ENCODE results near the gene SPTBN5. TPM values are rescaled to one million over a fixed set of nuclear protein-coding genes. Genes with fewer than 3 reads are reported as not detected.

SPTBN5 gene
- total RNA-seq, 2 donors from 2014 or later = 0.52 to 3.0 TPM

- H3K27me3 ChIP-seq = no peaks in the 10 kb centered on the region
- TF ChIP-seq CTCF (IDR thresholded peaks at IDR 0.05) (no peak), POLR2A (IDR thresholded peaks at IDR 0.05) (no peak)
- WGBS, 2 donors = 73 to 74% methylated on average over 5 of the region's 5 CpGs
- H3K4me3 ChIP-seq = no peak overlapping the region
- H3K9me3 ChIP-seq = no peaks in the 10 kb centered on the region
- intact Hi-C loops (cut with DNase I) = no loop called here
- H3K4me1 ChIP-seq = peaks cover 22% of the 10 kb centered on the region
- ATAC-seq = no peak
- H3K36me3 ChIP-seq (replicated peaks in 1 of 2; ENCODE audit: insufficient read depth in 1 of 2, low read depth in 2 of 2) = no peaks in the 10 kb centered on the region
- DNase-seq = peak in 1 of 4 donors; percentile 1
- H3K27ac ChIP-seq = peak overlapping the region in 2 of 4 donors; percentile 20 to 29
These were observed 41.7 kb upstream of the SPTBN5 start for GRCh38 chr15:41935566-41936020.

DNA sequence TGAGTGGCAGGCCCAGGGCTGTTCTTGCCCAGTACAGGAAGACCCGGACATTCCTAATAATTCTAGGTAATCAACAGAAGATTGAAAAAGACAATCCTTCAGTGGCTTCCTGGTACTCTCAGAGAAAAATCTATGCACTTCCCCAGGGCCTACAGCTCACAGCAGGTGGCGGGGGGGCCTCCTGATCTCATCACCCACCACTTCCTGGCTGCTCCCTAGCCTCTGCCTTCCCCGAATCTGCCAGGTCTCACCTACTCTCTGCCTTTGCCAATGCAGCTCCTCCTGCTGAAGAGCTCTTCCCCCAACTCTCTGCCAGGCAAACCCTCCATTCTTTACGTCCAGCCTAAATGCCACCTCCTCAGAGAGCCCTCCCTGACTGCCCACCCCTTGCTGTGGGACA is 41.0 kb upstream of the SPTBN5 start:
- TF ChIP-seq POLR2A (IDR thresholded peaks at IDR 0.05) (no peak), CTCF (IDR thresholded peaks at IDR 0.05) (no peak)
- intact Hi-C loops (cut with DNase I) = no loop called here
- Histone ChIP-seq H3K4me3 (no peak overlapping the region), H3K4me1 (peaks cover 29% of the 10 kb centered on the region), H3K27me3 (no peaks in the 10 kb centered on the region), H3K9me3 (no peaks in the 10 kb centered on the region), H3K27ac (peak overlapping the region in 3 of 4 donors; percentile 1 to 29 (median 20)), H3K36me3 (replicated peaks in 1 of 2; ENCODE audit: insufficient read depth in 1 of 2, low read depth in 2 of 2) (no peaks in the 10 kb centered on the region)
- peak; percentile 27 for ATAC-seq
- 68 to 77% methylated on average over 4 of the region's 4 CpGs for WGBS, 2 donors
- peak in 1 of 4 donors; percentile 37 for DNase-seq

DNA sequence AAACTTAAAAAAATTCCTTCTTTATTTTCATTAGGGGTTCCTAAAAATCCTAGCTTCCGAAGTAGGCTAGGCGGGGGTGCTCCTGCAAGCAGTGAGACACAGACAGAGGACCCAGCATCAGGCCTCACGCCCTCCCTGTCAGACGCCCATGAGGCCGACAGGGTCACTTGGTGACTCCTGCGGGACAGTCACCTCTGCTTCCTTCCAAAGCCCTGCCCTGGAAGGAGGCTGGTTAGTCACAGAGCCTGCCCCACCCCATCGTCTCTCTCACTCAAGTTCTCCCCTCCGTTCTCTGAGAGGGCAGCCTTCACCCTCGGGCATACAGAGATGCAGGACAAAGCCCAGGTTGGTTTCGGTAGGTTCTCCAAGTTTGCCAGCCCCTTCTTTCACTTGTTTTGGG is 39.9 kb upstream of the SPTBN5 start:
- ATAC-seq = peak; percentile 31
- intact Hi-C loops (cut with DNase I) = no loop called here
- Histone ChIP-seq H3K27ac (peak overlapping the region in 3 of 4 donors; percentile 1 to 40 (median 20)), H3K4me3 (no peak overlapping the region), H3K4me1 (peaks cover 39% of the 10 kb centered on the region), H3K27me3 (no peaks in the 10 kb centered on the region), H3K36me3 (replicated peaks in 1 of 2; ENCODE audit: insufficient read depth in 1 of 2, low read depth in 2 of 2) (no peaks in the 10 kb centered on the region), H3K9me3 (no peaks in the 10 kb centered on the region)
- peak in 3 of 4 donors; percentile 29 to 46 (median 29) for DNase-seq
- 59 to 64% methylated on average over 10 of the region's 10 CpGs for WGBS, 2 donors
- no peak for TF ChIP-seq CTCF (IDR thresholded peaks at IDR 0.05)
- no peak for TF ChIP-seq POLR2A (IDR thresholded peaks at IDR 0.05)

- intact Hi-C loops (cut with DNase I) = no loop called here
- Histone ChIP-seq H3K27me3 (no peaks in the 10 kb centered on the region), H3K4me3 (no peak overlapping the region), H3K27ac (peak overlapping the region in 3 of 4 donors; percentile 9 to 40 (median 20)), H3K9me3 (no peaks in the 10 kb centered on the region), H3K36me3 (replicated peaks in 1 of 2; ENCODE audit: insufficient read depth in 1 of 2, low read depth in 2 of 2) (no peaks in the 10 kb centered on the region), H3K4me1 (peaks cover 43% of the 10 kb centered on the region)
- no peak for DNase-seq
- no peak for TF ChIP-seq POLR2A (IDR thresholded peaks at IDR 0.05)
- no peak for TF ChIP-seq CTCF (IDR thresholded peaks at IDR 0.05)
- 30 to 48% methylated on average over 7 of the region's 7 CpGs for WGBS, 2 donors
- ATAC-seq = no peak
These were observed 39.5 kb upstream of the SPTBN5 start for GRCh38 chr15:41933326-41933725.
